ENCODE measurements around the gene TNFRSF19. TPM values are rescaled to one million over a fixed set of nuclear protein-coding genes. Genes with fewer than 3 reads are reported as not detected.

The TNFRSF19 gene
- total RNA-seq, 1 donor from 2014 or later: 1.6 TPM

- Mint-ChIP-seq H3K9me3 (ENCODE audit: unreplicated experiment) (no peaks in the 10 kb centered on the region), H3K27ac (ENCODE audit: unreplicated experiment) (no peak overlapping the region), H3K27me3 (ENCODE audit: unreplicated experiment) (peaks cover 6% of the 10 kb centered on the region), H3K4me3 (ENCODE audit: unreplicated experiment) (no peak overlapping the region), H3K36me3 (ENCODE audit: unreplicated experiment) (no peaks in the 10 kb centered on the region), H3K4me1 (ENCODE audit: unreplicated experiment) (peaks cover 5% of the 10 kb centered on the region)
- TF ChIP-seq, protein P1, sequence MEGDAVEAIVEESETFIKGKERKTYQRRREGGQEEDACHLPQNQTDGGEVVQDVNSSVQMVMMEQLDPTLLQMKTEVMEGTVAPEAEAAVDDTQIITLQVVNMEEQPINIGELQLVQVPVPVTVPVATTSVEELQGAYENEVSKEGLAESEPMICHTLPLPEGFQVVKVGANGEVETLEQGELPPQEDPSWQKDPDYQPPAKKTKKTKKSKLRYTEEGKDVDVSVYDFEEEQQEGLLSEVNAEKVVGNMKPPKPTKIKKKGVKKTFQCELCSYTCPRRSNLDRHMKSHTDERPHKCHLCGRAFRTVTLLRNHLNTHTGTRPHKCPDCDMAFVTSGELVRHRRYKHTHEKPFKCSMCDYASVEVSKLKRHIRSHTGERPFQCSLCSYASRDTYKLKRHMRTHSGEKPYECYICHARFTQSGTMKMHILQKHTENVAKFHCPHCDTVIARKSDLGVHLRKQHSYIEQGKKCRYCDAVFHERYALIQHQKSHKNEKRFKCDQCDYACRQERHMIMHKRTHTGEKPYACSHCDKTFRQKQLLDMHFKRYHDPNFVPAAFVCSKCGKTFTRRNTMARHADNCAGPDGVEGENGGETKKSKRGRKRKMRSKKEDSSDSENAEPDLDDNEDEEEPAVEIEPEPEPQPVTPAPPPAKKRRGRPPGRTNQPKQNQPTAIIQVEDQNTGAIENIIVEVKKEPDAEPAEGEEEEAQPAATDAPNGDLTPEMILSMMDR (IDR thresholded peaks at IDR 0.05): no peak
- no peak for DNase-seq (ENCODE audit: extremely low spot score, unreplicated experiment)
Observed at GRCh38 chr13:23558675-23559536, 11.3 kb upstream of the TNFRSF19 start.

DNA sequence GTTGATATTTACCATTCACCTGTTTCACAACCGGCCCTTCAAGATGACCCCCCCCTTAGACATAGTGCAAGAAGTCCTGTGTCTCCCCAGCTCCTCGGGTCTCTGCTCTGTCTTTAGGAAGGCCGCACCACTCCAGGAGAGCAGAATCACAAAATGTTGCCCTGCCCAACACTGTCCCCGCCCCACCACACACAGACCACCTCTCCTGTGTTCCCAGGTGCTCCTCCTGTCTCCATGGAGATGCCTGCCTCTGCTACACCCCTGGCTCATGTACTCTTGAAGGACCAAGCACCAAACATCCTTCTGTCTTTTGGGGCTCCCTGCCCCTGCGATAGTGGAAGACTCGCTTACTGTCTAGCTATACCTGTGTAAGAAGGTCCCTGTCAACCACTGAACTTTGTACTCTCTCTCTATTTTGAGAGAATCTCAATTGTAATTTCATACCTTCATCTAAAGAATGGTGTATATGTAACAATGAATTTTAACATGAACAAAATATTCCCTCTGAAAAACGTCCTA lies 9.6 kb upstream of the TNFRSF19 start:
- peaks cover 5% of the 10 kb centered on the region for H3K4me1 Mint-ChIP-seq (ENCODE audit: unreplicated experiment)
- no peak overlapping the region for H3K4me3 Mint-ChIP-seq (ENCODE audit: unreplicated experiment)
- H3K9me3 Mint-ChIP-seq (ENCODE audit: unreplicated experiment): no peaks in the 10 kb centered on the region
- no peak for DNase-seq (ENCODE audit: extremely low spot score, unreplicated experiment)
- TF ChIP-seq, protein P1 (IDR thresholded peaks at IDR 0.05): no peak
- peaks cover 6% of the 10 kb centered on the region for H3K27me3 Mint-ChIP-seq (ENCODE audit: unreplicated experiment)
- no peak overlapping the region for H3K27ac Mint-ChIP-seq (ENCODE audit: unreplicated experiment)
- H3K36me3 Mint-ChIP-seq (ENCODE audit: unreplicated experiment): no peaks in the 10 kb centered on the region

DNA sequence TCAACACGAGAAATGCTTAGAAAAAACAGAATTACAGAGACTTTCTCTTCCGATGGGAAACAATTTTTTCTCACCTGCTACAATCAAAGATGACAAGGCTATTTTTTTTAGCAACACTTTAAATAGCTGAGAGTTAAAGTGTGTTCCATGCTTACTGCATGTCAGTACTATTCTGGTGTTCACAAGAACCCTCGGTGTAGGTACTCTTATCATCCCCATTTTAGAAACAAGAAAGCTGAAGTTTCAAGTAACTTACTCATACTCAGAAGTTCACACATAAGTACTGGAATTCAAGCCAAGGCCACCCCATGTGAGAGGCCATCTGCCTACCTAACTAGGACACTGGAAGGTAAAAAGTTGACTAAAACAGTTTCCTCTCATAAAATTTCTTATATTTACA lies 9.0 kb upstream of the TNFRSF19 start:
- TF ChIP-seq, protein P1 (IDR thresholded peaks at IDR 0.05): no peak
- no peaks in the 10 kb centered on the region for H3K36me3 Mint-ChIP-seq (ENCODE audit: unreplicated experiment)
- H3K27me3 Mint-ChIP-seq (ENCODE audit: unreplicated experiment): peaks cover 5% of the 10 kb centered on the region
- H3K4me1 Mint-ChIP-seq (ENCODE audit: unreplicated experiment): peaks cover 5% of the 10 kb centered on the region
- H3K27ac Mint-ChIP-seq (ENCODE audit: unreplicated experiment): no peak overlapping the region
- H3K9me3 Mint-ChIP-seq (ENCODE audit: unreplicated experiment): no peaks in the 10 kb centered on the region
- H3K4me3 Mint-ChIP-seq (ENCODE audit: unreplicated experiment): no peak overlapping the region
- no peak for DNase-seq (ENCODE audit: extremely low spot score, unreplicated experiment)

- Mint-ChIP-seq H3K9me3 (ENCODE audit: unreplicated experiment) (no peaks in the 10 kb centered on the region), H3K27ac (ENCODE audit: unreplicated experiment) (no peak overlapping the region), H3K27me3 (ENCODE audit: unreplicated experiment) (peaks cover 5% of the 10 kb centered on the region), H3K4me3 (ENCODE audit: unreplicated experiment) (no peak overlapping the region), H3K36me3 (ENCODE audit: unreplicated experiment) (no peaks in the 10 kb centered on the region), H3K4me1 (ENCODE audit: unreplicated experiment) (peaks cover 5% of the 10 kb centered on the region)
- DNase-seq (ENCODE audit: extremely low spot score, unreplicated experiment): no peak
- TF ChIP-seq, protein P1 (IDR thresholded peaks at IDR 0.05): no peak
Observed at GRCh38 chr13:23563085-23563845, 6.9 kb upstream of the TNFRSF19 start.
